Colonic mucosa (tissue), 4 donors: ENCODE data around the gene FGF14. TPM values are rescaled to one million over a fixed set of nuclear protein-coding genes. Genes with fewer than 3 reads are reported as not detected.

Source experiments
- DNase-seq: peaks from one replicate; pipeline ENCODE4 v3.0.0-alpha.2; 2020
- H3K27ac ChIP-seq: fragments of 200-600 bp; one replicate; pipeline ENCODE4 v1.8.0; 2021
- H3K27me3 ChIP-seq: fragments of 200-600 bp; one replicate; pipeline ENCODE4 v1.8.0; 2021
- H3K36me3 ChIP-seq: fragments of 200-600 bp; one replicate; pipeline ENCODE4 v1.8.0; 2021
- H3K4me1 ChIP-seq: fragments of 200-600 bp; one replicate; pipeline ENCODE4 v1.8.0; 2021; ENCODE audit warnings: mild to moderate bottlenecking
- H3K4me3 ChIP-seq: fragments of 200-600 bp; one replicate; pipeline ENCODE4 v1.8.0; 2021
- H3K9ac ChIP-seq, 2 donors: one replicate each; pipeline ENCODE4 v1.7.0; 2013; ENCODE audit warnings: control low read depth in 2 of 2, low read depth in 2 of 2, low read length in 2 of 2
- H3K9me3 ChIP-seq: fragments of 200-600 bp; one replicate; pipeline ENCODE4 v1.8.0; 2021
- CTCF ChIP-seq: fragments of 200-600 bp; IDR thresholded peaks from one replicate; pipeline ENCODE4 v1.8.0; 2022; ENCODE audit warnings: antibody characterized with exemption, mild to moderate bottlenecking
- intact Hi-C: fragments of 100-400 bp; cut with DNase I; formaldehyde crosslinking; loops from one replicate; pipeline ENCODE4 v1.14.1; 2022
- total RNA-seq, 2 donors: library from RNA; stranded (reverse); fragmentation: NEBNext Ultra II Directional in 1 of 2; extraction: Animal tissue kit (Norgen Biotek cat#: 25700) in 1 of 2; gene quantifications; one replicate each; pipeline ENCODE4 v1.2.1, GENCODE V29; 2021
- donor health status: healthy.
- donor health status: DM: no; HTN: no; CAD: no.
- donor health status: DM: no; HTN: no; CAD: no.

The FGF14 gene
- total RNA-seq, 2 donors from 2014 or later, result 0.62 to 0.85 TPM

GRCh38 chr13:101718496-101718895 is 683.4 kb downstream of the FGF14 start:
- no peaks in the 10 kb centered on the region for H3K4me1 ChIP-seq
- H3K27ac ChIP-seq, result no peak overlapping the region
- no peak overlapping the region for H3K9ac ChIP-seq
- DNase-seq, result no peak
- intact Hi-C loops, result no loop called here
- H3K36me3 ChIP-seq, result no peaks in the 10 kb centered on the region
- no peak for TF ChIP-seq CTCF
- H3K4me3 ChIP-seq, result no peak overlapping the region
- no peaks in the 10 kb centered on the region for H3K9me3 ChIP-seq
- no peaks in the 10 kb centered on the region for H3K27me3 ChIP-seq

- Histone ChIP-seq H3K27me3 (no peaks in the 10 kb centered on the region), H3K4me1 (no peaks in the 10 kb centered on the region), H3K9ac (no peak overlapping the region), H3K27ac (no peak overlapping the region), H3K36me3 (no peaks in the 10 kb centered on the region), H3K4me3 (no peak overlapping the region), H3K9me3 (no peaks in the 10 kb centered on the region)
- TF ChIP-seq CTCF, result no peak
- no peak for DNase-seq
- intact Hi-C loops, result no loop called here
Measured at GRCh38 chr13:101717353-101717752, 684.5 kb downstream of the FGF14 start.

GRCh38 chr13:101714195-101714594 is 687.7 kb downstream of the FGF14 start:
- Histone ChIP-seq H3K27me3 (no peaks in the 10 kb centered on the region), H3K9me3 (no peaks in the 10 kb centered on the region), H3K9ac (no peak overlapping the region), H3K4me3 (no peak overlapping the region), H3K4me1 (no peaks in the 10 kb centered on the region), H3K36me3 (no peaks in the 10 kb centered on the region), H3K27ac (no peak overlapping the region)
- no peak for DNase-seq
- intact Hi-C loops, result no loop called here
- no peak for TF ChIP-seq CTCF

DNA sequence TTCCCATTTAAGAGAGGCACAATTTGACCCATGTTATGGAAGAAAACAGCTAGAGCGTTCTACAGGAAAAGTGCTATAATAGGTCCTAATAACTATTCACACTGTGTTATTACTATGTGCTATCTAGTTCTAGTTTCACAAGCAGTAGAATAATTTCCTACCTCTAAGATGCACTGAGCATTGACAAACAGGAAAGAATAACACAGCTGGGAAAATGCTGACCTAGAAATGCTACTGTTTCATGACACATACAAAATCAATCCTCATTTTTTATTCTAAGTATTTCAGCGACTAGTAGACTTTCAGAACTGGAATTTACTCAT is 689.9 kb downstream of the FGF14 start:
- no peak overlapping the region for H3K9ac ChIP-seq
- no peaks in the 10 kb centered on the region for H3K27me3 ChIP-seq
- no peak for DNase-seq
- TF ChIP-seq CTCF, result no peak
- no peaks in the 10 kb centered on the region for H3K36me3 ChIP-seq
- H3K27ac ChIP-seq, result no peak overlapping the region
- no peaks in the 10 kb centered on the region for H3K4me1 ChIP-seq
- H3K4me3 ChIP-seq, result no peak overlapping the region
- H3K9me3 ChIP-seq, result no peaks in the 10 kb centered on the region
- intact Hi-C loops, result no loop called here

DNA sequence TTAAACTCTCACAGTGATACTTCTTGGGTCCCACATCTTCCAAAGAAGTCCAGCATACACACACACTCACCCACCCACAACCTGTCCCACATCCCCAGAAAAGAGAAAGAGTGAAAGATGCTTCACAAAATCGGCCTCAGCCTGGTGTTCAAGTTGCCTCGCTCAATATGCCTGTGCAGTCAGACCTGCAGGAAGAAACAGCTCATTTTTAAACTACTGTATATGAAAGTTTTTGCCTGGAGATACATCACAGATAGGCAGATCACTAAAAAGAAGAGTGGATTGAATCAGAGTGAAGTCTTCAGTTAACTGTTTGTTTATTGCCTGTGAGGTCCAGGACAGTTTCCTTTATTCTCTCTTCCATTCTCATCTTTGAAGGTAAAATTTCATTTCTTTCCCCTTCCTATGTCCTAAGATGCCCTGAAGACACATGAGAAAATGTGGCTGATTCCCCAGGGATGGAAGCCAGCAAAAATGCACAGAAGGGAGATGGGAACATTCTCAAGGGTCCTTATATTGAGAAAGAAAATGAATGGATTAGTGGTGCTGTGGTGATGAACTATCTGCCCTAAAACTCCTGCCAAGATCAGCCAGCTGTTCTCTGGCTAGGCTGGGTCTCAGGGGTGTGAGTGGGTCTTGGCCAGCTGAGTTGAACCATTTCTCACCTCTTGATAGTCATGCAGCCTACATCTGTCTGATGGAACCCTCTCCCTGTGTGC is 690.4 kb downstream of the FGF14 start:
- Histone ChIP-seq H3K36me3 (no peaks in the 10 kb centered on the region), H3K4me1 (no peaks in the 10 kb centered on the region), H3K4me3 (no peak overlapping the region), H3K9ac (no peak overlapping the region), H3K27me3 (no peaks in the 10 kb centered on the region), H3K27ac (no peak overlapping the region), H3K9me3 (no peaks in the 10 kb centered on the region)
- intact Hi-C loops, result no loop called here
- no peak for TF ChIP-seq CTCF
- no peak for DNase-seq
